K562 (cell line): ENCODE results near the gene BMP6. TPM values are rescaled to one million over a fixed set of nuclear protein-coding genes. Genes with fewer than 3 reads are reported as not detected.

ENCODE experiments used
- ATAC-seq: fragments of 200-7000 bp; cut with Tn5 transposase; 3 replicates; pipeline ENCODE4 v1.9.1; 2020; ENCODE audit warnings: moderate library complexity
- BruUV-seq: library from RNA; stranded (reverse); fragments of 400-500 nt; replicated peaks from 2 replicates; lab custom pipeline; 2021; lab: Mats Ljungman, UMichigan
- CTCF ChIA-PET: fragments of 300-600 bp; formaldehyde crosslinking; extraction: SDS; loops from one replicate; lab custom pipeline; 2021; ENCODE audit warnings: low intra/inter-chr PET ratio; lab: Yijun Ruan, JAX
- POLR2A ChIA-PET: fragments of 300-600, 350-650 bp; sonication (Branson Sonifier 250); formaldehyde crosslinking; extraction: SDS; loops from one replicate; lab custom pipeline; 2021; ENCODE audit warnings: antibody characterized with exemption, inconsistent platforms; lab: Yijun Ruan, JAX
- DNase-seq, 4 experiments: peaks; one replicate each; pipeline versions ENCODE4 v3.0.0 to v3.0.0-alpha.2; 2011 to 2018; ENCODE audit warnings: low spot score in 3 of 4, mixed read lengths in 3 of 4; ENCODE audit errors: extremely low read depth in 1 of 4
- FAIRE-seq: peaks from 2 replicates; lab custom pipeline; 2011; peaks lifted over from hg19 to GRCh38; lab: Jason Lieb, UNC
- H2AFZ ChIP-seq: 2 replicates; pipeline ENCODE4 v1.6.0; 2011; ENCODE audit warnings: low read depth, low read length, control low read depth, inconsistent platforms
- H3K27ac ChIP-seq: fragments of 200-600 bp; 3 replicates; pipeline ENCODE4 v1.8.0; 2011; ENCODE audit warnings: low read depth, mild to moderate bottlenecking, control low read depth, inconsistent platforms, low read length, moderate library complexity, mixed read lengths; ENCODE audit errors: extremely low read depth
- H3K27me3 ChIP-seq, 2 experiments: fragments of 300-600 bp in 1 of 2; 2 replicates in 1 of 2; 3 replicates in 1 of 2; pipeline versions ENCODE4 v1.6.0 to v1.8.0; 2011; ENCODE audit warnings: inconsistent platforms in 2 of 2, low read length in 2 of 2, mild to moderate bottlenecking in 1 of 2, mixed read lengths in 1 of 2, moderate library complexity in 1 of 2; ENCODE audit not compliant: control insufficient read depth in 2 of 2, insufficient read depth in 2 of 2
- H3K36me3 ChIP-seq: fragments of 300-600 bp; 3 replicates; pipeline ENCODE4 v1.8.0; 2011; ENCODE audit warnings: mild to moderate bottlenecking, low read length, inconsistent platforms; ENCODE audit not compliant: control insufficient read depth, insufficient read depth
- H3K4me1 ChIP-seq, 2 experiments: fragments of 200-600 bp in 1 of 2; replicated peaks in 1 of 2; 2 replicates in 1 of 2; 3 replicates in 1 of 2; pipeline versions ENCODE4 v1.5.1 to v1.8.0; 2011; ENCODE audit warnings: inconsistent platforms in 2 of 2, low read length in 2 of 2, mild to moderate bottlenecking in 1 of 2, mixed read lengths in 1 of 2, moderate library complexity in 1 of 2; ENCODE audit not compliant: control insufficient read depth in 2 of 2, insufficient read depth in 2 of 2
- H3K4me2 ChIP-seq: 2 replicates; pipeline ENCODE4 v1.6.1; 2011; ENCODE audit warnings: low read length, control low read depth, inconsistent platforms, mixed read lengths; ENCODE audit not compliant: insufficient read depth
- H3K4me3 ChIP-seq: fragments of 200-600 bp; sonication (generic), shearing (Covaris generic); 2 replicates; pipeline ENCODE4 v1.5.1; 2016; ENCODE audit warnings: control low read depth, inconsistent platforms
- H3K79me2 ChIP-seq: fragments of 200-600 bp; 3 replicates; pipeline ENCODE4 v1.8.0; 2011; ENCODE audit warnings: low read length, inconsistent platforms; ENCODE audit not compliant: control insufficient read depth, insufficient read depth
- H3K9ac ChIP-seq, 2 experiments: 2 replicates each; pipeline versions ENCODE4 v1.6.0 to v1.6.1; 2011; ENCODE audit warnings: low read depth in 2 of 2, low read length in 2 of 2, control low read depth in 1 of 2, inconsistent platforms in 1 of 2, mild to moderate bottlenecking in 1 of 2, mixed read lengths in 1 of 2; ENCODE audit not compliant: insufficient read depth in 1 of 2
- H3K9me1 ChIP-seq: one replicate; pipeline ENCODE4 v1.6.0; 2011; ENCODE audit warnings: inconsistent platforms, mild to moderate bottlenecking, low read length, moderate library complexity; ENCODE audit not compliant: control insufficient read depth, insufficient read depth
- H3K9me3 ChIP-seq: replicated peaks from 2 replicates; pipeline ENCODE4 v1.5.1; 2011; ENCODE audit warnings: low read depth, low read length, inconsistent platforms; ENCODE audit not compliant: control insufficient read depth, insufficient read depth
- H4K20me1 ChIP-seq: replicated peaks from 2 replicates; pipeline ENCODE4 v1.6.1; 2011; ENCODE audit warnings: low read length, inconsistent platforms, mixed read lengths; ENCODE audit not compliant: control insufficient read depth, insufficient read depth
- EGR1 ChIP-seq: fragments of 450-650 bp; conservative IDR thresholded peaks from 2 replicates; pipeline ENCODE4 v1.6.1; 2017; ENCODE audit warnings: mild to moderate bottlenecking
- ESRRB ChIP-seq: fragments of 250-450 bp; sonication (Bioruptor Pico); IDR thresholded peaks from 2 replicates; pipeline ENCODE4 v1.5.0; 2020; ENCODE audit warnings: mild to moderate bottlenecking, moderate library complexity, borderline replicate concordance
- NFATC3 ChIP-seq: fragments of 450-650 bp; IDR thresholded peaks from 2 replicates; pipeline ENCODE4 v1.6.1; 2017; ENCODE audit warnings: mild to moderate bottlenecking
- TGIF2 ChIP-seq: sonication (generic); formaldehyde crosslinking; IDR thresholded peaks from 2 replicates; pipeline ENCODE4 v1.8.1; 2022; ENCODE audit warnings: mild to moderate bottlenecking, missing genetic modification reagents, moderate library complexity
- USF1 ChIP-seq: sonication (generic); formaldehyde crosslinking; IDR thresholded peaks from 2 replicates; pipeline ENCODE4 v1.9.0; 2022; ENCODE audit warnings: mild to moderate bottlenecking, missing genetic modification reagents
- ZNF239 ChIP-seq: fragments of 250-450 bp; sonication (Bioruptor Pico); IDR thresholded peaks from 2 replicates; pipeline ENCODE4 v1.4.0; 2020; ENCODE audit warnings: mild to moderate bottlenecking
- WGBS: fragments of 100-300 bp; shearing (Covaris generic); methylation state at CpG from one replicate; pipeline ENCODE4 v1.1.6; 2016; ENCODE audit warnings: low coverage, mixed read lengths; ENCODE audit not compliant: insufficient coverage; ENCODE audit errors: missing lambda C conversion rate; 5-methylcytosine and 5-hydroxymethylcytosine counted together
- in situ Hi-C: fragments of 300-500 bp; cut with MboI; formaldehyde crosslinking; loops from 4 replicates; pipeline ENCODE4 v1.15.0; 2018; ENCODE audit warnings: inconsistent platforms, mixed read lengths
- intact Hi-C: fragments of 100-400 bp; cut with micrococcal nuclease; formaldehyde crosslinking; loops from 2 replicates; pipeline ENCODE4 v1.14.2; 2022
- polyA plus RNA-seq, 8 experiments: library from polyadenylated mRNA; depleted of rRNA in 4 of 8; stranded (reverse) in 5 of 8; unstranded in 3 of 8; fragments of >200 nt; fragmentation: Nextera tagmentation in 2 of 8; fragmentation: Illumina TruSeq in 1 of 8; extraction: Ambion mirVana in 2 of 8; extraction: Trizol in 1 of 8; gene quantifications; 2 replicates each; pipeline versions ENCODE4 v1.2.1 to v1.2.3, GENCODE V29; 2011 to 2014; ENCODE audit warnings: inconsistent platforms in 1 of 8, missing spikeins in 1 of 8
- total RNA-seq, 7 experiments: library from RNA; depleted of rRNA in 6 of 7; stranded (reverse); fragments of >200 nt in 6 of 7; fragmentation: Illumina TruSeq in 2 of 7; extraction: Trizol in 2 of 7; gene quantifications; 2 replicates each; pipeline versions ENCODE4 v1.2.1 to v1.2.3, GENCODE V29; 2011 to 2021; ENCODE audit warnings: low replicate concordance in 1 of 7
- TF ChIP-seq, protein P1 (sequence below): sonication (generic); formaldehyde crosslinking; IDR thresholded peaks from 2 replicates; pipeline ENCODE4 v1.5.0; 2020; ENCODE audit warnings: missing genetic modification reagents

BMP6 gene
- total and polyA plus RNA-seq, 9 of the 15 experiments (the other 6 are each of a cell fraction or from before 2014, with no cell fraction given) = 0.01 to 0.13 (median 0.06) TPM; not detected in 3

DNA sequence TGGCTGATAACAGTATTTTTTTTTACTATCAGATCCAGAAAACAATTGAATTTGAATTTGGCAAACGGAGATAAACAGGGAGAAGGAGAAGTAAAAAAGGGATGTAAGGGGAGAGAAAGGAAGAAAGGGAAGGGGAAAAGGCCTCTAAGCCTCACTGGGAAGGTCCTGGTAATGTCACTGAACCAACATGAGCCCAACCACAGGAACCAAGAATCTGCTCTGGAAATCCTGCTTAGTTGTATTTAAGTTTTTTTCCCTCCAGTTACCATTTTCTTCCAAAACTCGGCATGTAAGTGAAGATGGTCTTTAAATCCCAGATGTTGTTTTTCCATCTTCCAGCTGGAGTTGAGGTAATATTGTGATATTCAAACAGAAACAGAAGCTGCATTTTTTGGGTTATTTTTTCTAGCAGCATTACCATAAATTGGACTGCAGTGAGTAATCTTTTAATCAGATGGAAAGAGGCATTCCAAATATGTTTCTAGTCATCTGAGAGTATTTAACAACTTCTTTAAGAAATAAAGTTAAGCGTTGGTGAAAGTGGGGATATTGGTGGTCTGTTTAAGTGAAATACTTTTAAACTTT is 93.6 kb downstream of the BMP6 start:
- H3K36me3 ChIP-seq = no peaks in the 10 kb centered on the region
- H3K4me2 ChIP-seq = no peak overlapping the region
- POLR2A ChIA-PET = interaction anchor here (0.7 to 1.5 kb wide), 2 partner anchors 11 to 148 kb away, joined by 3 to 5 read pairs; no protein-coding TSS in a partner anchor
- H3K79me2 ChIP-seq = no peaks in the 10 kb centered on the region
- no TSS peak for BruUV-seq
- no peaks in the 10 kb centered on the region for H3K9me3 ChIP-seq
- H3K4me1 ChIP-seq = no peaks in the 10 kb centered on the region
- H3K9me1 ChIP-seq = no peaks in the 10 kb centered on the region
- no peak for TF ChIP-seq ESRRB (CRISPR knock-in tag)
- no peak for TF ChIP-seq NFATC3
- TF ChIP-seq ZNF239 (CRISPR knock-in tag) = no peak
- TF ChIP-seq, all 486 proteins: peak for 0
- CTCF ChIA-PET = no interaction called here
- in situ Hi-C loops = no loop called here
- Histone ChIP-seq H2AFZ (no peak overlapping the region), H3K27me3 (peaks cover 26 to 42% of the 10 kb centered on the region in 2 experiments), H3K9ac (no peak overlapping the region), H3K4me3 (no peak overlapping the region), H4K20me1 (no peaks in the 10 kb centered on the region), H3K27ac (no peak overlapping the region)
- ATAC-seq (no peak), FAIRE-seq (no peak), DNase-seq (no peak)
- intact Hi-C loops = loop anchor here (5.0 kb wide), 1 partner anchor 173 kb away; no protein-coding TSS in a partner anchor
- 0% methylated on average over 3 of the region's 3 CpGs for WGBS

GRCh38 chr6:7820288-7820835 is 94.5 kb downstream of the BMP6 start:
- H2AFZ ChIP-seq = no peak overlapping the region
- POLR2A ChIA-PET = interaction anchor here (0.6 to 1.5 kb wide), 2 partner anchors 10 to 31 kb away, joined by 4 to 5 read pairs; no protein-coding TSS in a partner anchor
- peaks cover 32 to 50% of the 10 kb centered on the region in 2 experiments for H3K27me3 ChIP-seq
- no peak overlapping the region for H3K4me2 ChIP-seq
- TF ChIP-seq TGIF2 (no peak), EGR1 (no peak), USF1 (CRISPR knock-in tag) (peak; percentile 50)
- TF ChIP-seq, protein P1, sequence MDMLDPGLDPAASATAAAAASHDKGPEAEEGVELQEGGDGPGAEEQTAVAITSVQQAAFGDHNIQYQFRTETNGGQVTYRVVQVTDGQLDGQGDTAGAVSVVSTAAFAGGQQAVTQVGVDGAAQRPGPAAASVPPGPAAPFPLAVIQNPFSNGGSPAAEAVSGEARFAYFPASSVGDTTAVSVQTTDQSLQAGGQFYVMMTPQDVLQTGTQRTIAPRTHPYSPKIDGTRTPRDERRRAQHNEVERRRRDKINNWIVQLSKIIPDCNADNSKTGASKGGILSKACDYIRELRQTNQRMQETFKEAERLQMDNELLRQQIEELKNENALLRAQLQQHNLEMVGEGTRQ = peak; percentile 65
- TF ChIP-seq, all 486 proteins: peak for 2
- CTCF ChIA-PET = no interaction called here
- DNase-seq (no peak), ATAC-seq (no peak), FAIRE-seq (no peak)
- in situ Hi-C loops (no loop called here), intact Hi-C loops (no loop called here)
- no TSS peak for BruUV-seq
- Histone ChIP-seq H4K20me1 (no peaks in the 10 kb centered on the region), H3K9me3 (no peaks in the 10 kb centered on the region), H3K4me3 (no peak overlapping the region), H3K36me3 (no peaks in the 10 kb centered on the region), H3K4me1 (no peaks in the 10 kb centered on the region), H3K9ac (no peak overlapping the region), H3K9me1 (no peaks in the 10 kb centered on the region), H3K27ac (no peak overlapping the region), H3K79me2 (no peaks in the 10 kb centered on the region)
- WGBS = 1% methylated on average over 9 of the region's 9 CpGs
